GM23338 (cell line): Measurements from ENCODE around the gene GRK4.

ENCODE experiments used
- CREB1 ChIP-seq: fragments of 250-450 bp; sonication (Bioruptor Pico); IDR thresholded peaks from 2 replicates; pipeline ENCODE4 v1.5.0; 2020; ENCODE audit warnings: low read depth, mild to moderate bottlenecking, moderate library complexity
- EZH2 ChIP-seq: fragments of 200-600 bp; sonication (generic); IDR thresholded peaks from one replicate; pipeline ENCODE4 v1.8.0; 2017; ENCODE audit warnings: antibody characterized with exemption, mild to moderate bottlenecking, low read depth; ENCODE audit not compliant: unreplicated experiment
- EZH2phosphoT487 ChIP-seq: fragments of 200-600 bp; sonication (generic); IDR thresholded peaks from one replicate; pipeline ENCODE4 v1.8.1; 2018; ENCODE audit warnings: antibody characterized with exemption; ENCODE audit not compliant: unreplicated experiment
- JUNB ChIP-seq: IDR thresholded peaks from one replicate; pipeline ENCODE4 v1.6.1; 2016; ENCODE audit warnings: antibody characterized with exemption; ENCODE audit not compliant: unreplicated experiment
- NANOG ChIP-seq: IDR thresholded peaks from 2 replicates; pipeline ENCODE4 v1.6.1; 2016; ENCODE audit warnings: antibody characterized with exemption, borderline replicate concordance
- POLR2AphosphoS5 ChIP-seq: IDR thresholded peaks from 2 replicates; pipeline ENCODE4 v1.6.1; 2016; ENCODE audit warnings: antibody characterized with exemption, low read depth
- ZNF114 ChIP-seq: fragments of 250-450 bp; sonication (Bioruptor Pico); IDR thresholded peaks from 2 replicates; pipeline ENCODE4 v1.5.0; 2020; ENCODE audit warnings: mild to moderate bottlenecking, moderate library complexity
- ZNF331 ChIP-seq: fragments of 250-450 bp; sonication (Bioruptor Pico); IDR thresholded peaks from 2 replicates; pipeline ENCODE4 v1.5.0; 2020; ENCODE audit warnings: low read depth, mild to moderate bottlenecking, moderate library complexity
- TF ChIP-seq, protein P1 (sequence below), 2 experiments: fragments of 200-600 bp in 1 of 2; sonication (generic) in 1 of 2; conservative IDR thresholded peaks; 2 replicates each; pipeline versions ENCODE4 v1.5.1 to v1.6.1; 2016 to 2017; ENCODE audit warnings: antibody characterized with exemption in 2 of 2, low read depth in 2 of 2, mild to moderate bottlenecking in 2 of 2, moderate library complexity in 1 of 2
- TF ChIP-seq, protein P2 (sequence below): IDR thresholded peaks from 2 replicates; pipeline ENCODE4 v1.6.1; 2016; ENCODE audit warnings: antibody characterized with exemption
- TF ChIP-seq, protein P3 (sequence below): IDR thresholded peaks from one replicate; pipeline ENCODE4 v1.6.1; 2018; ENCODE audit warnings: antibody characterized with exemption; ENCODE audit not compliant: unreplicated experiment
- TF ChIP-seq, protein P4 (sequence below): fragments of 250-450 bp; sonication (Bioruptor Pico); IDR thresholded peaks from 2 replicates; pipeline ENCODE4 v1.5.0; 2020; ENCODE audit warnings: mild to moderate bottlenecking, moderate library complexity

DNA sequence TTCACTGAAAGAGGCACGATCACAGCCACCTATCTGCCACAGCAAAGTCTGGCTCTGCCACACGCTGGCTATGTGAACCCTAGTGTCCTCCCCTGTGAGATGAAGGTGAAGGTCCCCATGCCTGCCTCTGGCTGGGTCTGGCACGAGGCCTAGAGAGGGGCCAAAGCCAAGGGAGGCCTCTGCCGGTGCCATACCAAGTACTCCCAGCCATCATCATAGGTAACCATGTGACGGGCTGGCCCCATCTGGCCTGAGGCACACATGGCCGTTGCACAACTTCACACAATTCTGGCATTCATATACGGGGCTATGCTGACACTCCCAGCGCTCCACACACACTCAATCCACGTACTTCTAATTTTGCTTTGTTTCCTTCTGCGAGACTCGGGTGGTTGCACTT is 15.4 kb upstream of the GRK4 start:
- TF ChIP-seq, protein P1, sequence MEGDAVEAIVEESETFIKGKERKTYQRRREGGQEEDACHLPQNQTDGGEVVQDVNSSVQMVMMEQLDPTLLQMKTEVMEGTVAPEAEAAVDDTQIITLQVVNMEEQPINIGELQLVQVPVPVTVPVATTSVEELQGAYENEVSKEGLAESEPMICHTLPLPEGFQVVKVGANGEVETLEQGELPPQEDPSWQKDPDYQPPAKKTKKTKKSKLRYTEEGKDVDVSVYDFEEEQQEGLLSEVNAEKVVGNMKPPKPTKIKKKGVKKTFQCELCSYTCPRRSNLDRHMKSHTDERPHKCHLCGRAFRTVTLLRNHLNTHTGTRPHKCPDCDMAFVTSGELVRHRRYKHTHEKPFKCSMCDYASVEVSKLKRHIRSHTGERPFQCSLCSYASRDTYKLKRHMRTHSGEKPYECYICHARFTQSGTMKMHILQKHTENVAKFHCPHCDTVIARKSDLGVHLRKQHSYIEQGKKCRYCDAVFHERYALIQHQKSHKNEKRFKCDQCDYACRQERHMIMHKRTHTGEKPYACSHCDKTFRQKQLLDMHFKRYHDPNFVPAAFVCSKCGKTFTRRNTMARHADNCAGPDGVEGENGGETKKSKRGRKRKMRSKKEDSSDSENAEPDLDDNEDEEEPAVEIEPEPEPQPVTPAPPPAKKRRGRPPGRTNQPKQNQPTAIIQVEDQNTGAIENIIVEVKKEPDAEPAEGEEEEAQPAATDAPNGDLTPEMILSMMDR (conservative IDR thresholded peaks at IDR 0.05; ENCODE audit: low read depth in 2 of 2), result no peak
- TF ChIP-seq CREB1 (CRISPR knock-in tag) (no peak), EZH2phosphoT487 (no peak), POLR2AphosphoS5 (no peak), EZH2 (no peak), ZNF331 (CRISPR knock-in tag) (no peak), ZNF114 (CRISPR knock-in tag) (no peak), NANOG (no peak), JUNB (no peak)
- TF ChIP-seq, protein P2, sequence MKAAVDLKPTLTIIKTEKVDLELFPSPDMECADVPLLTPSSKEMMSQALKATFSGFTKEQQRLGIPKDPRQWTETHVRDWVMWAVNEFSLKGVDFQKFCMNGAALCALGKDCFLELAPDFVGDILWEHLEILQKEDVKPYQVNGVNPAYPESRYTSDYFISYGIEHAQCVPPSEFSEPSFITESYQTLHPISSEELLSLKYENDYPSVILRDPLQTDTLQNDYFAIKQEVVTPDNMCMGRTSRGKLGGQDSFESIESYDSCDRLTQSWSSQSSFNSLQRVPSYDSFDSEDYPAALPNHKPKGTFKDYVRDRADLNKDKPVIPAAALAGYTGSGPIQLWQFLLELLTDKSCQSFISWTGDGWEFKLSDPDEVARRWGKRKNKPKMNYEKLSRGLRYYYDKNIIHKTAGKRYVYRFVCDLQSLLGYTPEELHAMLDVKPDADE, result no peak
- TF ChIP-seq, protein P3, sequence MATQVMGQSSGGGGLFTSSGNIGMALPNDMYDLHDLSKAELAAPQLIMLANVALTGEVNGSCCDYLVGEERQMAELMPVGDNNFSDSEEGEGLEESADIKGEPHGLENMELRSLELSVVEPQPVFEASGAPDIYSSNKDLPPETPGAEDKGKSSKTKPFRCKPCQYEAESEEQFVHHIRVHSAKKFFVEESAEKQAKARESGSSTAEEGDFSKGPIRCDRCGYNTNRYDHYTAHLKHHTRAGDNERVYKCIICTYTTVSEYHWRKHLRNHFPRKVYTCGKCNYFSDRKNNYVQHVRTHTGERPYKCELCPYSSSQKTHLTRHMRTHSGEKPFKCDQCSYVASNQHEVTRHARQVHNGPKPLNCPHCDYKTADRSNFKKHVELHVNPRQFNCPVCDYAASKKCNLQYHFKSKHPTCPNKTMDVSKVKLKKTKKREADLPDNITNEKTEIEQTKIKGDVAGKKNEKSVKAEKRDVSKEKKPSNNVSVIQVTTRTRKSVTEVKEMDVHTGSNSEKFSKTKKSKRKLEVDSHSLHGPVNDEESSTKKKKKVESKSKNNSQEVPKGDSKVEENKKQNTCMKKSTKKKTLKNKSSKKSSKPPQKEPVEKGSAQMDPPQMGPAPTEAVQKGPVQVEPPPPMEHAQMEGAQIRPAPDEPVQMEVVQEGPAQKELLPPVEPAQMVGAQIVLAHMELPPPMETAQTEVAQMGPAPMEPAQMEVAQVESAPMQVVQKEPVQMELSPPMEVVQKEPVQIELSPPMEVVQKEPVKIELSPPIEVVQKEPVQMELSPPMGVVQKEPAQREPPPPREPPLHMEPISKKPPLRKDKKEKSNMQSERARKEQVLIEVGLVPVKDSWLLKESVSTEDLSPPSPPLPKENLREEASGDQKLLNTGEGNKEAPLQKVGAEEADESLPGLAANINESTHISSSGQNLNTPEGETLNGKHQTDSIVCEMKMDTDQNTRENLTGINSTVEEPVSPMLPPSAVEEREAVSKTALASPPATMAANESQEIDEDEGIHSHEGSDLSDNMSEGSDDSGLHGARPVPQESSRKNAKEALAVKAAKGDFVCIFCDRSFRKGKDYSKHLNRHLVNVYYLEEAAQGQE, result no peak
- TF ChIP-seq, protein P4, sequence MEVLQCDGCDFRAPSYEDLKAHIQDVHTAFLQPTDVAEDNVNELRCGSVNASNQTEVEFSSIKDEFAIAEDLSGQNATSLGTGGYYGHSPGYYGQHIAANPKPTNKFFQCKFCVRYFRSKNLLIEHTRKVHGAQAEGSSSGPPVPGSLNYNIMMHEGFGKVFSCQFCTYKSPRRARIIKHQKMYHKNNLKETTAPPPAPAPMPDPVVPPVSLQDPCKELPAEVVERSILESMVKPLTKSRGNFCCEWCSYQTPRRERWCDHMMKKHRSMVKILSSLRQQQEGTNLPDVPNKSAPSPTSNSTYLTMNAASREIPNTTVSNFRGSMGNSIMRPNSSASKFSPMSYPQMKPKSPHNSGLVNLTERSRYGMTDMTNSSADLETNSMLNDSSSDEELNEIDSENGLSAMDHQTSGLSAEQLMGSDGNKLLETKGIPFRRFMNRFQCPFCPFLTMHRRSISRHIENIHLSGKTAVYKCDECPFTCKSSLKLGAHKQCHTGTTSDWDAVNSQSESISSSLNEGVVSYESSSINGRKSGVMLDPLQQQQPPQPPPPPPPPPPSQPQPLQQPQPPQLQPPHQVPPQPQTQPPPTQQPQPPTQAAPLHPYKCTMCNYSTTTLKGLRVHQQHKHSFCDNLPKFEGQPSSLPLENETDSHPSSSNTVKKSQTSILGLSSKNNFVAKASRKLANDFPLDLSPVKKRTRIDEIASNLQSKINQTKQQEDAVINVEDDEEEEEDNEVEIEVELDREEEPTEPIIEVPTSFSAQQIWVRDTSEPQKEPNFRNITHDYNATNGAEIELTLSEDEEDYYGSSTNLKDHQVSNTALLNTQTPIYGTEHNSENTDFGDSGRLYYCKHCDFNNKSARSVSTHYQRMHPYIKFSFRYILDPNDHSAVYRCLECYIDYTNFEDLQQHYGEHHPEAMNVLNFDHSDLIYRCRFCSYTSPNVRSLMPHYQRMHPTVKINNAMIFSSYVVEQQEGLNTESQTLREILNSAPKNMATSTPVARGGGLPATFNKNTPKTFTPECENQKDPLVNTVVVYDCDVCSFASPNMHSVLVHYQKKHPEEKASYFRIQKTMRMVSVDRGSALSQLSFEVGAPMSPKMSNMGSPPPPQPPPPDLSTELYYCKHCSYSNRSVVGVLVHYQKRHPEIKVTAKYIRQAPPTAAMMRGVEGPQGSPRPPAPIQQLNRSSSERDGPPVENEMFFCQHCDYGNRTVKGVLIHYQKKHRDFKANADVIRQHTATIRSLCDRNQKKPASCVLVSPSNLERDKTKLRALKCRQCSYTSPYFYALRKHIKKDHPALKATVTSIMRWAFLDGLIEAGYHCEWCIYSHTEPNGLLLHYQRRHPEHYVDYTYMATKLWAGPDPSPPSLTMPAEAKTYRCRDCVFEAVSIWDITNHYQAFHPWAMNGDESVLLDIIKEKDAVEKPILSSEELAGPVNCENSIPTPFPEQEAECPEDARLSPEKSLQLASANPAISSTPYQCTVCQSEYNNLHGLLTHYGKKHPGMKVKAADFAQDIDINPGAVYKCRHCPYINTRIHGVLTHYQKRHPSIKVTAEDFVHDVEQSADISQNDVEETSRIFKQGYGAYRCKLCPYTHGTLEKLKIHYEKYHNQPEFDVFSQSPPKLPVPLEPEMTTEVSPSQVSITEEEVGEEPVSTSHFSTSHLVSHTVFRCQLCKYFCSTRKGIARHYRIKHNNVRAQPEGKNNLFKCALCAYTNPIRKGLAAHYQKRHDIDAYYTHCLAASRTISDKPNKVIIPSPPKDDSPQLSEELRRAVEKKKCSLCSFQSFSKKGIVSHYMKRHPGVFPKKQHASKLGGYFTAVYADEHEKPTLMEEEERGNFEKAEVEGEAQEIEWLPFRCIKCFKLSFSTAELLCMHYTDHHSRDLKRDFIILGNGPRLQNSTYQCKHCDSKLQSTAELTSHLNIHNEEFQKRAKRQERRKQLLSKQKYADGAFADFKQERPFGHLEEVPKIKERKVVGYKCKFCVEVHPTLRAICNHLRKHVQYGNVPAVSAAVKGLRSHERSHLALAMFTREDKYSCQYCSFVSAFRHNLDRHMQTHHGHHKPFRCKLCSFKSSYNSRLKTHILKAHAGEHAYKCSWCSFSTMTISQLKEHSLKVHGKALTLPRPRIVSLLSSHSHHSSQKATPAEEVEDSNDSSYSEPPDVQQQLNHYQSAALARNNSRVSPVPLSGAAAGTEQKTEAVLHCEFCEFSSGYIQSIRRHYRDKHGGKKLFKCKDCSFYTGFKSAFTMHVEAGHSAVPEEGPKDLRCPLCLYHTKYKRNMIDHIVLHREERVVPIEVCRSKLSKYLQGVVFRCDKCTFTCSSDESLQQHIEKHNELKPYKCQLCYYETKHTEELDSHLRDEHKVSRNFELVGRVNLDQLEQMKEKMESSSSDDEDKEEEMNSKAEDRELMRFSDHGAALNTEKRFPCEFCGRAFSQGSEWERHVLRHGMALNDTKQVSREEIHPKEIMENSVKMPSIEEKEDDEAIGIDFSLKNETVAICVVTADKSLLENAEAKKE, result no peak
